HG03103 (cell line): ENCODE results near the gene CCDC92.
A peak's percentile ranks its signal among the peaks of the same experiment; 100 is the strongest.

Experiments used
- ATAC-seq: cut with Tn5 transposase; IDR thresholded peaks from one replicate; pipeline ENCODE4 v1.9.1; 2021; ENCODE audit warnings: low read depth; ENCODE audit not compliant: unreplicated experiment

The CCDC92 gene, protein sequence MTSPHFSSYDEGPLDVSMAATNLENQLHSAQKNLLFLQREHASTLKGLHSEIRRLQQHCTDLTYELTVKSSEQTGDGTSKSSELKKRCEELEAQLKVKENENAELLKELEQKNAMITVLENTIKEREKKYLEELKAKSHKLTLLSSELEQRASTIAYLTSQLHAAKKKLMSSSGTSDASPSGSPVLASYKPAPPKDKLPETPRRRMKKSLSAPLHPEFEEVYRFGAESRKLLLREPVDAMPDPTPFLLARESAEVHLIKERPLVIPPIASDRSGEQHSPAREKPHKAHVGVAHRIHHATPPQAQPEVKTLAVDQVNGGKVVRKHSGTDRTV

GRCh38 chr12:123972457-123973401 is at the start of gene CCDC92, which contains the start of gene ZNF664:
CCDC92 (minus strand) TSS chr12:123972831; CDS start chr12:123944305, 28,526 bp downstream.
ZNF664 (plus strand) TSS chr12:123973215; CDS start chr12:124012145, 38,930 bp downstream.
- ATAC-seq, result peak; percentile 81

GRCh38 chr12:124022161-124022560 is 49.5 kb upstream of the CCDC92 start:
- no peak for ATAC-seq

GRCh38 chr12:124021007-124021406 is 48.4 kb upstream of the CCDC92 start:
- ATAC-seq, result no peak

GRCh38 chr12:124020514-124020949 is 47.9 kb upstream of the CCDC92 start:
- no peak for ATAC-seq

GRCh38 chr12:124019115-124019514 is 46.5 kb upstream of the CCDC92 start:
- ATAC-seq, result no peak

DNA sequence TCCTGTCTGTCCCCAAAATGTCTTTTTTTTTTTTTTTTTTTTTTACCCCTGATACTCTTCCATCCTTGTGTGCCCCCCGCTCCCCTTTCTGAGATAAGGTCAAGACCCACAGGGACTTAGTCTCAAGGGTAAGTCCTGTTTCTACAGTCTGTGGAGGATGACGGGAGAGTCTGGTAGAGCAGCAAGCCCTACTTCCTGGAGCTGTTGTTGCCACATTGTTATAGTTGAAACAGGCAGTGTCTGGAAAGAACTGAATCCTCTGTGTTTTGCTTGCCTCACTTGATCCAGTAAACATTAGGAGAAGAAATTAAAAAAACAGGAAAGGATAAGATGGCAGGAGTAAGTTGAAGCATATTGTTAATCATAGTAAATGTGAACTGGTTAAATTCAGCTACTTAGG is 45.9 kb upstream of the CCDC92 start:
- ATAC-seq, result no peak

DNA sequence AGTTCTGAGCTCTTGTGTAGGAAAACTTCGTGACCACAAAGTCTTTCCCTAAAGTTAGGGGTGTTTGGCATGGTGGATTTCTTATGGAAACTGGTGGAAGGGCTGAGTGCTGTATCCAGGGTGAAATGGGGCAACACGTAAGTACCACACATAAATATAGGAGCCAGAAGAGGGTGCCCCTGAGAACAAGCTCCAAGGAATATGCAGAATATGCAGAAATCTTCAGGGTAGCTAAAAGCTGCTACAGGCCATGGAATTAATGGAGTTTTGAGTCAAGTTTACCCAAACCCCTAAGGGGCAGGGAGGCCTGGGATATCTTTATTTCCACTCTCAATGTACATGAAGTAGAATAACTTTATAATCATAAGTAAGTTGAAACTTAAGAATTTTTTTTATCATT is 44.4 kb upstream of the CCDC92 start:
- no peak for ATAC-seq

GRCh38 chr12:124015494-124016461 is 43.1 kb upstream of the CCDC92 start:
- no peak for ATAC-seq

DNA sequence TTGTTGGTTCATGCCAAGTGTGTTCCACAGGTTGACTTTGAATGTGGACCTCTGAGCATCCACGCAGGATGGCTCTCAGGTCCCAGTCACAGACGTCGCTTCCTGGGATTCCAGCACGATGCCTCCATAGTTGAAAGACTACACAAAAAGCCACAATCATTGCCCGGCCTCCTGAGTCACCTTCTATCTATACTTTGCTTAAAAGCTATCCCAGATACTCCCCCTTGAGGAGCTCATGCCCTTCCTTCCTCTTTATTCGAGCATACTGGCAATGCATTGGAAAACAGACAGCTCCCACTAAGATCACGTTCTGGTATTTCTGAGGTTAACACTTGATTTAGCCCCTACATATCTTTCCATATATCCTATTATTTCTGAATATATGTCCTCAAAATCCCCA is 40.4 kb upstream of the CCDC92 start:
- no peak for ATAC-seq

- no peak for ATAC-seq
Observed at GRCh38 chr12:124011435-124012115, 38.9 kb upstream of the CCDC92 start.

GRCh38 chr12:124010687-124011086 is 38.1 kb upstream of the CCDC92 start:
- ATAC-seq, result no peak

DNA sequence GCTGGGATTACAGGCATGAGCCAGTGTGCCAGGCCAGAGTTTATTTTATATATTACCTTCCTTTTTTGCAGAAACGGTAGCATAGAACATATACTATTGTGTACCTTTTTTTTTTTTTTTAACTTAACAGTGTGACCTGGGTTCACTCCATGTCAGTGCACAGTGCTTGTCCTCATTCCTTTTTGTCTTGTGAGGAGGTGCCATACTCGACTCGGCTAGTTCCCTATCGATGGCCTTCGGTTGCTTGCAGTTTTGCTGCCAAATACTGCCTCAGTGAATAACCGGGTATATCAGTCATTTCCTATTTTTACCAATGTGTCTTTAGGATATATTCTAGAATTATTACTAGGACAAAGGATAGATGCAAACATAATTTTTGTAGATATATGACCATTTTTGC is 37.1 kb upstream of the CCDC92 start:
- no peak for ATAC-seq

DNA sequence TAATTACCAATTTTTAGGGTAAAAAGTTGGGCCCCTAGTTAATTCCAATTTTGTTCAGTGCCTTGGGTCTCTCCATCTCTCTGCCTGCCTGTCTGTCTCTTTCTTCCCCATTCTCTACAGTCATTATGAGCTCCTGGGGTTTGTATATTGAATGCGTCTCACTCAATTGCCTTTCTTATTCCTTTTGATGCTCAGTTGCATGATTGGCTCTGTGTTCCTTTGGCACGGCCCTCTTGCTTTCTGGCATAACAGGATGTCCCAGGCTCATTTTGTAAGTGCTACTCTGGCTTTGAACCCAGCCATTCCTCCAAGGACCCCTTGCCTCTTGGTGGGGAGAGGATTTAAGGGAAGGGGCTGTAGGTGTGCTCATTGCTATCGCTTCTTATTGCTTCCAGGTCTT is 36.0 kb upstream of the CCDC92 start:
- no peak for ATAC-seq

- ATAC-seq, result no peak
Observed at GRCh38 chr12:124007826-124008570, 35.4 kb upstream of the CCDC92 start.

DNA sequence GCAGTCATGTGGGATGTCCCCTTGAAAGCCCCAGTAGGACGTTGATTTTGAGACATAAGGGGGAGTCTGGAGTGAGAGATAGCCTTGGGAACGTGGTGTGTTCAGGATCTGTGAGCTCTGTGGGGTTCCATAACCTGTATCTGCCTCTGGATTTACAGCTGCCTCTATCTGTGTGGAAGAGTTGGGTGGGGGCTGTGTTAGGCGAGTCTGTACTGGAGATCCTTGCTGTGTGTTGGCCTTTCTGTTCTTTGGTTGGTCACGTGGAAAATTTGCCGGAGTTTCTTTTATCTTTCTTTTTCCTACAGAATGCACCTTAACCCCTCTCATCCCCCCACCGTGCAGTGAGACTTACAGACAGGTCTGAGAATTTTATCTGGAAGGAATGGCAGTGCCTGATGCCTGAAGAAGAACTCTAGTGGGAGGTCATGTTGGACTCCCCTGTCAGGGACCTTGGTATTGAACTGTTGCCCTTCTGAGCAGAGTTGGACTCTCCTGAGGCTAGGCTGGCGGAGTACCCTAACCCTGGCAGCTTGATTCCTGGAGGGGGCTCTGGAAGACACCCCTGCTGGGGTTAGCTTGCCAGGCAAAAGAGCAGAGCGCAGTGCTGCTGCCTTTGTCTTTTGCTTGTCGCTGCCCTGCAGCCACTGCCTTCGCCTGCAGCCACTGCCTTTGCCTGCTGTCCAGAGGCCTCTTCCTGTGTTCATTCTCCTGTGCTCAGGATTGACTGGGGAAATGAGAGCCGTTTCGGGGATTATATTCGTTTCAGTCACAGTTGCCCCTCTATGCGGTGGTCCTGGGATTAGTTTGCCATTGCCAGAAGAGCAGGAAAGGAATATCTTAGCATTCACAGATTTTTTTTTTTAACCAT is 34.4 kb upstream of the CCDC92 start:
- no peak for ATAC-seq

- ATAC-seq, result no peak
Observed at GRCh38 chr12:124006085-124006845, 33.6 kb upstream of the CCDC92 start.

- no peak for ATAC-seq
Observed at GRCh38 chr12:124004233-124004875, 31.7 kb upstream of the CCDC92 start.
